Measurements from ENCODE around the gene TMEM273. TPM values are rescaled to one million over a fixed set of nuclear protein-coding genes. Genes with fewer than 3 reads are reported as not detected.

TMEM273 gene
- total RNA-seq, 1 donor from 2014 or later = 35.8 TPM

GRCh38 chr10:49140304-49141177 is 47.6 kb downstream of the TMEM273 start:
- no peak for DNase-seq (ENCODE audit: low spot score)

- DNase-seq (ENCODE audit: low spot score) = no peak
Measured at GRCh38 chr10:49139846-49140195, 48.4 kb downstream of the TMEM273 start.

- DNase-seq (ENCODE audit: low spot score) = no peak
Measured at GRCh38 chr10:49139028-49139845, 49.0 kb downstream of the TMEM273 start.

- peak; percentile 51 for DNase-seq (ENCODE audit: low spot score)
Measured at GRCh38 chr10:49138361-49138891, 49.8 kb downstream of the TMEM273 start.

GRCh38 chr10:49136525-49136924 is 51.7 kb downstream of the TMEM273 start:
- DNase-seq (ENCODE audit: low spot score) = no peak

- DNase-seq (ENCODE audit: low spot score) = peak; percentile 24
Measured at GRCh38 chr10:49135575-49136313, 52.4 kb downstream of the TMEM273 start.

- no peak for DNase-seq (ENCODE audit: low spot score)
Measured at GRCh38 chr10:49134327-49134726, 53.9 kb downstream of the TMEM273 start.

GRCh38 chr10:49133706-49134248 is 54.4 kb downstream of the TMEM273 start, which contains the start of gene FAM170B:
TSS of gene FAM170B (minus strand) at chr10:49134021. CDS start at chr10:49133918, 103 bp downstream.
- DNase-seq (ENCODE audit: low spot score) = no peak

- DNase-seq (ENCODE audit: low spot score) = no peak
Measured at GRCh38 chr10:49132362-49132737, 55.8 kb downstream of the TMEM273 start.

GRCh38 chr10:49131507-49132361 is 56.5 kb downstream of the TMEM273 start:
- no peak for DNase-seq (ENCODE audit: low spot score)

GRCh38 chr10:49129376-49129775 is 58.8 kb downstream of the TMEM273 start:
- DNase-seq (ENCODE audit: low spot score) = no peak

GRCh38 chr10:49128854-49129253 is 59.3 kb downstream of the TMEM273 start:
- DNase-seq (ENCODE audit: low spot score) = no peak

- no peak for DNase-seq (ENCODE audit: low spot score)
Measured at GRCh38 chr10:49123981-49124950, 63.9 kb downstream of the TMEM273 start.

GRCh38 chr10:49120911-49121310 is 67.3 kb downstream of the TMEM273 start:
- DNase-seq (ENCODE audit: low spot score) = peak; percentile 3

- DNase-seq (ENCODE audit: low spot score) = peak; percentile 6
Measured at GRCh38 chr10:49119746-49120145, 68.4 kb downstream of the TMEM273 start.

GRCh38 chr10:49118430-49119074 is 69.6 kb downstream of the TMEM273 start:
- DNase-seq (ENCODE audit: low spot score) = no peak

GRCh38 chr10:49117376-49118070 is 70.7 kb downstream of the TMEM273 start:
- DNase-seq (ENCODE audit: low spot score) = no peak
